HL-60/S4 treated with retinoic acid at 250 ng/mL for 4 days and 3 days (cell line): Measurements from ENCODE around the gene VN1R5.
"Not testable (repeated sequence)": the region's sequence is repeated elsewhere in the genome, so short reads cannot be mapped to it uniquely, and the experiment has no call there.

Experiments
- in situ Hi-C: fragments of 300-500 bp; cut with MboI; formaldehyde crosslinking; loops from 2 replicates; pipeline ENCODE4 v1.7.0; 2022; ENCODE audit warnings: low sequenced_read_pairs

Gene VN1R5

DNA sequence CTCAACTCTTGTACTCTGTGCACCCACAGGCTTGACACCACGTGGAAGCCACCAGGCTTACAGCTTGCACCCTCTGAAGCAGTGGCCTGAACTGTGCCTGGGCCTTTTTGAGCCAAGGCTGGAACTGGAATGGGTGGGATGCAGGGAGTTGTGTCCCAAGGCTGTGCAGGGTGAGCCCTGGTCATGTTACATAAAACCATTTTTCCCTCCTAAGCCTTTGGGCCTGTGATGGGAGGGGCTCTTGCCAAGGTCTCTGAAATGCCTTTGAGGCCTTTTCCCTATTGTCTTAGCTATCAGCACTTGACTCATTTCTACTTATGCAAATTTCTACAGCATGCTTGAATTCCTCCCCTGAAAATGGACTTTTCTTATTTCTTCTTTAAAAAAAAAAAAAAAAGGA lies 14.1 kb downstream of the VN1R5 start:
- in situ Hi-C loops = no loop called here

DNA sequence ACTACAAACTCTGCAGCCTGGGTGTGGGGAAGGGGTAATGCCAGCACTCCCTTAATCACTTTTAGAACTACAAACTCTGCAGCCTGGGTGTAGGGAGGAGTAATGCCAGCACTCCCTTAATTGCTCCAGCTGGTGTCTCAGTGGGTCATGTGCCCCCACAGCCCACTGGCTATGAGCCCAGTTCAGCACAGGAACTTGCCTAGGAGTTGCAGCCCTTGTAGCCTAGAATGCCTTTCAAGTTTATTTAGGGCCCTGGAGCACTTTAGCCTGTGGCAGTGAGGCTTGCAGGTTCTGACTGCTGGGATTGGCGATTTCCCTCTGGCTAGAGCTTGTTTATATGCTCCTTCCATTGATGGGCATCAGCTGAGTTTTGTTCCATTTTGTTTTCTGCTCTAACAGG lies 17.1 kb downstream of the VN1R5 start:
- in situ Hi-C loops = no loop called here

DNA sequence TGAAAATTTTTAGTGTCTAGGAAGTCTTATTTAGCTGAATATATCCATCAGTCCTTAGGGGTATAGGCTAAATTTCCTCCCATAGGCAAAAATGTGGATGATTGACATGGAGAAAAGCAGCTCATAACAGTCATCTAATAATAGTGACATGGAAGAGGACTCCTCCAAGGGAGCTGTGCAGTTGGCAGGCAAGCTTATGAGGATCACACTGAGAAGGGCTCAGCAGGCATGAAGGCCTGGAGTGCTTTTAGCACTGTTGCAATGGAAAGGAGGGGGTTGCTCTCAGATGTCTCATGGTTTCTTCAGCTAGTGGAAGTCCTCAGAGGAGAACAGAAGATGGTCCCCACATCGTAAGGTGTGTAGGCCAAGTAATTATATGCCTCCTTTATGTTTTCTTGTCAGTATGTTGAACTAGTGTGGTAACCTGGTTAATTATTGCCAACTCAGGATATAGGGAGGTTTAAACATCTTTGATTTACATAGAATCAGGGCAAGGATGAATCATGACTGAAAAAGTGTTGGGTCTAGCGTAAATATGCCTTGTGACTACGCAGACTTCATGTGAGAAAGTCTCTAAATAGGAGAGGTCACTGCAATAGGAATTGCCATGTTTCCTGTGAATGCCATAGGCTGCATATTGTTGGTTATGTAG lies 18.9 kb downstream of the VN1R5 start:
- in situ Hi-C loops = no loop called here

DNA sequence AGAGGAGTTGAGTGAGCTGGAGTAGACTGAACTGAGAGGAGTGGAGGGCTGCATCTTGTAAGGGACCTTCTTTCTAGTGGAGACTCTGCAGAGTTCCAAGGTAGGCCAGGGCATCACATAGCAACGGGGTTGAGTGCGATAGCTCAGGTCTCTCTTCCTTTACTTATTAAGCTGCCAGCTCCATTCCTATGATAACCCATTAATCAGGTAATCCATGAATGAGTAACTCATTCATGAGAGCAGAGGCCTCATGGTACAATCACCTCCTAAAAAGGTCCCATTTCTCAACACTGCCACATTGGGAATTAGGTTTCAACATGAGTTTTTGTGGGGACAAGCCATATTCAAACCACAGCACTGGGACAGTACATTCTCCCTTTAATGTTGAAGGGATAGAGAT lies 21.3 kb downstream of the VN1R5 start:
- in situ Hi-C loops = no loop called here

DNA sequence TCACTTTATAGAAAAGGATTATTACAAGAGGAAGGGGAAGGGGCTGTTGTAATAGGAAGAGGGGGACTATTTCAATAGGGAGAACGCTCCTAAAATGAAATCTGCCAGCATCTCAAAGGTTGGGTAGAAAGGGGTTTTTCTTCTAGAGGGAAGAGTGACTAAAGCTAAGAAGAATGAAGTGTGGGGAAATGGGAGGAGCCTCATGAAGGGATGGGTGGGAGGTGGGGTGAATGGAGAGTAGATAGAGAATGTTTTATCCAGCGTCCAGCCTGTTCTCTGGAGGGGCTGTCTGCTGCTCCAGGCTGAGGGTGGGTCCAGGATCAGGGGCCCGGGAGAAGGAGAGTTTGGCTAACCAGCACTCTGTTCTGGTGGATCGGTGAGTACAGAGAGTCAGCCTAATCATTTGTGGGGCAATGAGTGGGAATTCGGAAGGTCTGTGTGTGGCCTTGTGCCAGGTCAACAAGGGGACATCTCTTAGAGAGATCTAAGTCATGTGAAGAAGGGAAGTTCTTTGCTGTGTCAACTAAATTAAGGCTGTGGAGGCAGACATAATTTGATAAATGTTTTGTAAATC lies 25.2 kb downstream of the VN1R5 start:
- in situ Hi-C loops = no loop called here

DNA sequence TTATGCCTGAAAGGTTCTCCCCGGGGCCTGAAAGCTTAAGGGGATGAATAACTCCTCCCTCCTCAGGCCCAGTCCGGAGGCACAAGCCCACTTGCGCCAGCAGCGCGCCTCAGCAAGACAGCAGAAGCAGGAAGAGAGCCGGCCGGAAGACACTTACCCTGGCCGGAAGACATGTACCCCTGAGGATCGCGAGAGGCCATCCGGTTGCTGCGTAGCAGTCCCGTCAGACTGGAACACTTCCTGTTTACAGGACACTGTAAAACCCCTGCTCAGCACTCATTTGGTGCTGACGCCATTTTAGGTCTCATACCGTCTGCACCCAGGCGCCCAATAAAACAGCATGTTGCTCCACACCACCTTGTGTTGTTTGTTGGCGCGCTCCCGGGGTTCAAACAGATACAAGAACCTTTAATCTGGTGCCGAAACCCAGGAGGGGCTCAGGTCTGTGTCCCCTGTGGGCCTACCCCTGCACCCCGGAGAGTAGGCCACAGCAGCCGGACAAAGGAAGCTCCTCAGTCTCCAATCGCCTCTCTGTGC lies 30.3 kb downstream of the VN1R5 start:
- in situ Hi-C loops = no loop called here

DNA sequence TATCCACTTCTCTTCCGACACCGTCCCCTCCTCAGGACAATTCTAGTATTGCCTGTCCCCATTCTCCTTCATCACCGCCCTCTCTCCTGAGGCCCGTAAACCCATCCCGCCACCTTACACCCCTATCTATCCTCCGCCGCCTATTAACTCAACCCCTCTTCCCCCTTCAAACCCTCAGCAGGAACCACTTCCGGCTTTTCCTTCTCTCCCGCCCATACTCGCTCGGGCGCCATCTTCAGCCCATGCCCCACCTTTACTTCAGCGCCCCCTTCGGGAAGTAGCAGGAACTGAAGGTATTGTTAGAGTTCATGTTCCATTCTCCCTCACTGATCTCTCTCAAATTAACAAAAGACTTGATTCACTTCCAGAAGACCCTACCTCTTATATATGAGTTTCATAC lies 31.6 kb downstream of the VN1R5 start:
- in situ Hi-C loops = no loop called here

DNA sequence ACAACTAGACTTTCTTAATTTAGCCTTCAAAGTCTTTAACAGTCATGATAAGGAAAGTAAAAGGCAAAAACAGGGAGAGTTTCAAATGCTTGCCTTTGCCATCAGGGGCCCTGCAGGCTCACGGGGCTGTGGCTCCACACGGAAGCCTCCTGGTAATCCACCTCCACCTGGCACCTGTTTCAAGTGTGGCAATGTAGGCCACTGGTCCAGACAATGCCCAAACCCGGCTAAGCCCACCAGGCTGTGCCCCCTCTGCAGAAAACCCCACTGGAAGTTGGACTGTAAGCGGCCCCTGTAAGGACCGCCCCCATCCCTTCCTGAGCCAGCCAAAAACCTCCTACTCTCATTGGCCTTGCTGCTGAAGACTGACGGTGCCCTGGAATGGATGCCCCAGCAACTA lies 32.5 kb downstream of the VN1R5 start:
- in situ Hi-C loops = no loop called here

DNA sequence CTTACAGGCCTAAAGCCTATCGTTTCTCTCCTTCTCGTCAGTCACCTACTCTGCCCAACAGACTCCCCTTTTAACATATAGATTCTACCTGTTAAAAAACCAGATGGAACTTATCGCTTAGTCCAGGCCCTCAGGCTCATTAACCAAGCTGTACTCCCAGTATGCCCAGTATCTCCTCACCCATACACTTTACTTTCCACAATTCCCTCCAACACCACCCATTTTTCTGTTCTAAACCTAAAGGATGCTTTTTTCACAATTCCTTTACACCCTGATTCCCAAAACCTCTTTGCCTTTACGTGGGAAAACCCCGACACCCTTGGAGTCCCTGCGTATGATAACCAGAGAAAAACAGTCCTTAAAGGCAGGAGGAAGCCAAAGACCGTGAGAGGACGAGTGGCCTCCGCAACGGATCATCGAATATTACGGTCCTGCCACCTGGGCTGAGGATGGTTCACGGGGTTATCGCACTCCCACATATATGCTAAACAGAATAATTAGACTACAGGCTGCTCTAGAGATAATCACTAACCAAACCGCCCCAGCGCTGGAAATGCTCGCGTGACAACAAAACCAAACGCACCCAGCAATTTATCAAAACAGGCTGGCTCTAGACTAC lies 33.5 kb downstream of the VN1R5 start:
- in situ Hi-C loops = not testable (repeated sequence)

DNA sequence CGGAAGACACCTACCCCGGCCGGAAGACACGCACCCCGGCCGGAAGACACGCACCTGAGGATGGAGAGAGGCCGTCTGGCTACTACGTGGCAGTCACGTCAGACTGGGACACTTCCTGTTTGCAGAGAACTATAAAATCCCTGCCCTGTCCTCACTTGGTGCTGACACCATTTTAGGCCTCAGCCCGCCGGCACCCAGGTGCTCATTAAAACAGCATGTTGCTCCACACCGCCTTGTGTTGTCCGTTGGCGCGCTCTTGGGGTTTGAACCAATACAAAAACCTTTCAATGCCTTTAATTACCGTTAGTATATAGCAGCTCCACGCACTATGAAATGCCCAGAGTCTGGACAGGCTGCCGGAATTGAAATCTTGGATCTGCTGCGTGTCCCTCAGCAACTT lies 34.7 kb downstream of the VN1R5 start:
- in situ Hi-C loops = no loop called here

DNA sequence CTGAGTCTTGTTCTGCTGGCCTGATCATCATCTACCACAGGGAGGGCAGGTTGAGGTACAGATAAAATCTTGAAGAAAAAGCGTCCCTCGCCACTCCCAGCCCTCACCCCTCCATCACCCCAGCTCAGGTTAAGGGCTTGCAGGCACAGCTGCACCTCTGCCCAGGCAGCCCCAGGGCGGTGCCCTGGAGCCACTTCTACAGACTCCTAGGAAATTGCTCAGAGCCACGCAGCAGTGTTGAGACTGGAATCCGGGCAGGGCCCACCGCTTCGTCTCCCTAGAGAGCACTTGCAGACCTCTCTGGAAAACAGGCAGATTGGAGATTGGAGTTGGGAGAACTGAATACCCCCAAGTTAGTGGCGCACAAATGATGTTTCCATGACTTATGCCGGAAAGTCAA lies 35.3 kb downstream of the VN1R5 start:
- in situ Hi-C loops = no loop called here

DNA sequence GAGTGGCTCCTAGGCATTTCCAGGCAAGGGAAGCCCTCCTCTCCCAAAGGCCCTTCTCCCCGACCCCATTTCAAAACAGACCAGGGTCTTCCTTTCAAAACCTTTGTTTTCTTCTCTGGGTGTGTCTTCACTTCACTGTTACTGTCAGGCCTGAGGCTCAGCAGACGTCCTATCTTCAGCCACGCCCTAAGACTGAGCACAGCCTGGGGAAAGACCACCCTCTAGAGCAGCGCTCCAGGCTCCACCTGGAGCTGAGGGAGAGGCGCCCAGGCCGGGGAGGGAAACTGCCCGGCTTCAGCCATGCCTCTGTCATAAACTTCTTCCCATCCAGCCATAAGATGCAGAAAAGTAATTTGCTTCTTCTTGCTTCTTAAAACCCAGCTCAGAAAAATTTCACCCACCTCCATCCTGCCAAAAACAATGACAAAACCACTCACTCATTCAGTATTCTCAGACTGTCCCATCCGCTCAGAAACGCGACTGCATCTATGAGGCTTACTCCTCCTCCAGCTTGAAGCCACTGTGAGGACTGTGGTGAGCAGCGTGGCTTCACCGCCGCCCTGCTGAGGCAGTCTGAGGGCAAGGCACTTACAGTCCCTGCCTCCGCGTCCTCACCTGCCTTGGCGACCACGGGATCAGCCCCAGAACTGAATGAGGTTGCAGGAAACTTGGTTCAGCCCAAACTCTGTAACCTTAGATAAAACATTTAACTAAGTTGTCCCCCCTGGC lies 36.1 kb downstream of the VN1R5 start:
- in situ Hi-C loops = no loop called here

DNA sequence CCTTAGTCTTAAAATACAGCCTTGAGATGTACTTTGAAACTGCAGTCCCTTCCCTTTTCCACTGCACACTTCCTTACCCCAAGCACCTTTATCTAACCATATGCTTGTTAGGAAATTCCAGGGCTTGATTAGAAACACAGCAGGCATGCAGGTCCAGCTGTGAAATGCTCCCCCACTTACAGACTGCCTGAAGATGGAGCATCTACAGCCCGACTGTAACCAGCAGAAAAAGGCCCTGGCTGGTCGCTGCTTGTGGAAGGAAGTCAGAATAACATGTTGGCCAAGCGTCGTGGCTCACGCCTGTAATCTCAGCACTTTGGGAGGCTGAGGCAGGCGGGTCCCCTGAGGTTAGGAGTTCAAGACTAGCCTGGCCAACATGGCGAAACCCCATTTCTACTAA lies 37.2 kb downstream of the VN1R5 start:
- in situ Hi-C loops = no loop called here

DNA sequence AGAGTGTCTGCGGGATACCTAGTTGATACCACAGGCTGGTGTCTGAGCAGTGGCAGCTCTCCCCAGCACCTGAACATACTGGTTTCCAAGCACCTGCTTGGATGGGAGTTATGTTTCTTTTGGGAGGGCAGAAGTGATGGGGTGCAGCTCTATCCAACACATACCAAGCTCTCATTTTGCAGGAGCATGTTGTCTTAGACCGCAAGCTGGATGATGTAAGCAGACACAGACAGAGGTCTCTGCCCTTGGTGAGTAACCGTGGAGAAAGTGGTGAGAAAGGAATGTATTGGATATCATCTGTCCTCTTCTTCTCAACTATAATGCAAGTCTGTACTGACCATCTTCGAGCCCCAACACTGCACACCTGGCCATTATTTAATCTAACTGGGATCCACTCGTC lies 38.4 kb downstream of the VN1R5 start:
- in situ Hi-C loops = no loop called here

DNA sequence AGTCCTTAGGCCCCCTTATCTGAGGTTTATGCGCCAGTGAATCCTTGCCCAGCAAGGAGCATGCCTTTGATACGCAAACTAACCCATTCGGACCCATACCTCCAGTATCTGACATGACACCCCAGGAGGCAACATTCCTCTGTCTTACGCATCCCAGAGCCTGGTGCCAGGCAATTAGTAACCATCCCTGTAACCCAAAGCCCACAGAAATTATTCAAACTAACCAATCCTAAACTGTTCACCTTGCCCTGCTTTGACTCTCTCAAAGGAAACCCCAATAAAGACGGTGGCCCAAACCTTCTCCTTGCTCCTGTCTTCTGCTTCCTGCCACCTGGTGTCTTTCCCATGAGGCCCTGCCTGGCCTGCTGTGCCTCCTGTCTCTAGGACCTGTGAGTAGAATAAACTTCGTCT lies 39.4 kb downstream of the VN1R5 start:
- in situ Hi-C loops = no loop called here

DNA sequence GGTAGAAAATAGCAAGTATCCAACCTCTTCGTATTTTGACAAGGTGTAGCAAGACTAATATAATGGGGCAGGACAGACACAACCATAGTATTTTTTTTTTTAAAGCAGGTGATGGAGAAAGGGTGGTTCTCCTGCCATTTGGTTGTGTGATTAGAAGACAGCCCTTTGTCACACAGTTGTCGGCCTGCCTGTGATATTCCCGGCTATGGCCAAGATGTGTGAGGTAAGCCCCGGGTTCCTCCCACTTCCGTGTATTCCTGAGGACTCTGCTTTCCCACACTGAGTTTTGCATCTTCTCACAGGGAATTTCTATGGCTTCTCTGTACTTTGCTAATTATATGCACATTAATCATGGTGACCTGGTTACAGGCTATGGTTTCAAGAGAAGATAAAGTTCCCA lies 39.9 kb downstream of the VN1R5 start:
- in situ Hi-C loops = no loop called here

DNA sequence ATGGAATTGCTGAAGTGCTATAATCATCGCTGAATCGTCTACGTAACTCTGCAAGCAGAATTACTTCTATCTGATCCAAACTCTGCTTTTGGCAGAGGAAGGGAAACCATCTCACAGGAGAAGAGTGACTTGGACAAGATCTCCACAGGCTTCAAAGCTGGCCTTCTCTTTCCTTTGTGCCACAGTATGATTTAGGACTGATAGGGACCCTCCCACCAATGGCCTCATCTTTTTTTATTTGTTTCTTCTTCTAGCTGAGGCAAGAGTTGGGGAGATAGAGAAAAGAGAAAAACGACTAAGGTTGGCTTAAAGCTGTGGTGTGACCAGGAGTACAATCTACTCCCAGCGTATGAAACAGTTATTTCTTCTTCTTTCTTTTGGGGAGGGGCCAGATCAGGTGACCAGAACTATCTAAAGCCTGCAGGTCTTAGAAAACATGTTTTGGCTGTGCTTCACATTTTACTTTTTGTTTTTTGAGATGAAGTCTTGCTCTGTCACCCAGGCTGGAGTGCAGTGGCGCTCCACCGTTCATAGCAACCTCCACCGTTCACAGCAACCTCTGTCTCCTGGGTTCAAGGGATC lies 40.8 kb downstream of the VN1R5 start:
- in situ Hi-C loops = no loop called here

DNA sequence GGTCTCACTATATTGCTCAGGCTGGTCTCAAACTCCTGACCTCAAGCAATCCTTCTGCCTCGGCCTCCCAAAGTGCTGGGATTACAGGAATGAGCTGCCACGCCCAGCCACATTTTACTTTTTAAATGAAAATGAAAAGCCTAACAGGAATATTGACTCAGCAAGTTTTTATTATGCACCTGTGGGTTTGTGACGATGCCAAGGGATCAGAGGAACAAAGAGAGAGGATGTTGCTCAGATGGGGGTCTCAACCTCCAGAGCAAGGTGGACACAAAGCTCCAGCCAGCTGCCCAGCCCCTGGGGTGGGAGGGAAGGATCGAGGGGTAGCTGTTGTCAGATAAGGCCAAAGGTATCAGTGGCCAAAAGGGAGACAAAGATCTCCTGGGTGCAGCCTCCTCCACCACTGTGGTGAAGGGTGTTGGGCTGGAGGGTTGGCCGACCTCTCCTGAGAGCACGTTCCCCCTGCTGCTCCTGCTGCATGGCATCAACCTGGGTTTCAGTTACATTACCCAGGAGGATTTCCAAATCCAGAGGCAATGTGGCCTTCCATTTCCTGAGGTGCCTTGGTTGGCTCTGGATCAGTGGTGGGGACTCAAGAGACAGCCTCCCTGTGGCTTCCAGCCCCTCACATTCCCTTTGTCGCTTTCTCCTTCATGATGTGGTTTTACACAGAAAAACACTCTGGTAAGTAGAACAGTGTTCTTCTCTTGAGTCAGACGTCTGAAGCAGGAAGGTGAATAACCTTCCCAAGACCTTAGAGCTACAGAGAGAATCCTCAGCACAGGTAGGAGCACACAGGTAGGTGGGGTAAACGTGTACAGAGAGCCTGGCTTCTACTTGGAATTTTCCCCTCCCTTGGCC lies 41.6 kb downstream of the VN1R5 start:
- in situ Hi-C loops = no loop called here

DNA sequence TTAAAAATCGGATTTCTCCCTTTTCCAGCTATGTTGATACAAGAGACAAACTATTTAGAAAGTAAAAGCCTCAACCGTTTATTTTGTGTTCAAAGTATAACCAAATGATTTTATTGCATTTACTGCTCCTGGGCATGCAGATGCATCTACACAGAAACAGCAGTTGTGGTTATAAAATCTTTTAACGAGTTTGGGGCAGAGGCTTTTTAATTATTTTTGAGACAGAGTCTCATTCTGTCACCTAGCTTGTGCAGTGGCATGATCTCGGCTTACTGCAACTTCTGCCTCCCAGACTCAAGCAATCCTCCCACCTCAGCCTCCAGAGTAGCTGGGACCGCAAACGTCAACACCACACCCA lies 42.2 kb downstream of the VN1R5 start:
- in situ Hi-C loops = no loop called here

DNA sequence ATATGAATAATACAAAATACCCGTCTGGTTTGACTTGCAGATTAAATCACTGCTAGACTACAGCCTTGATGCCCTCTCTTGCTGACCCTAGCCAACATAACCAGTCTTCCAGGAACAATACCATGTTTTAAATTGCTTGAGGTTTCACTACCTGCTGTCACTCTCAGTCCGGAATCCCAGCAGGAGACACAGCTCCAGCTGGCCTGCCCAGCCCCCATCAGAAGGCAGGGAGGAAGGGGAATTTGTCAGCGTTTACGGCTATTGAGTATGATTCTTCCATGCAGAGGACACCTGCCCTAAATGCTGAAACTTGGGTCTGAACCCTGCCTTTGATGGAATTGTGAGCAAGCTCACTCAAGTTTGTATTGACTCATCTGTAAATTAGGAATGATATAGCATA lies 42.8 kb downstream of the VN1R5 start:
- in situ Hi-C loops = no loop called here
